H9 (cell line): ENCODE results near the gene TIMP1. TPM values are rescaled to one million over a fixed set of nuclear protein-coding genes. Genes with fewer than 3 reads are reported as not detected.

Experiments
- DNase-seq: peaks from one replicate; pipeline ENCODE4 v3.0.0-alpha.2; 2017
- H2AFZ ChIP-seq: one replicate; pipeline ENCODE4 v1.6.1; 2013; ENCODE audit warnings: mild to moderate bottlenecking, low read length, control low read depth, moderate library complexity
- H2AK5ac ChIP-seq: 2 replicates; pipeline ENCODE4 v1.6.1; 2013; ENCODE audit warnings: low read length, control low read depth, mixed read lengths; ENCODE audit not compliant: insufficient read length
- H2BK120ac ChIP-seq: one replicate; pipeline ENCODE4 v1.6.1; 2013; ENCODE audit warnings: low read depth, mild to moderate bottlenecking, low read length, control low read depth, inconsistent platforms; ENCODE audit not compliant: poor library complexity, severe bottlenecking
- H2BK12ac ChIP-seq: 2 replicates; pipeline ENCODE4 v1.6.1; 2013; ENCODE audit warnings: low read length, control low read depth, mixed read lengths, low read depth; ENCODE audit not compliant: insufficient read length
- H2BK15ac ChIP-seq: 2 replicates; pipeline ENCODE4 v1.6.1; 2013; ENCODE audit warnings: low read depth, low read length, control low read depth
- H2BK20ac ChIP-seq: one replicate; pipeline ENCODE4 v1.6.1; 2013; ENCODE audit warnings: low read depth, mild to moderate bottlenecking, low read length, control low read depth, inconsistent platforms; ENCODE audit not compliant: poor library complexity, severe bottlenecking
- H2BK5ac ChIP-seq: 2 replicates; pipeline ENCODE4 v1.6.1; 2013; ENCODE audit warnings: low read length, control low read depth, mixed read lengths; ENCODE audit not compliant: insufficient read length
- H3K14ac ChIP-seq: 2 replicates; pipeline ENCODE4 v1.6.1; 2013; ENCODE audit warnings: low read length, control low read depth; ENCODE audit not compliant: insufficient read depth
- H3K18ac ChIP-seq: 2 replicates; pipeline ENCODE4 v1.6.1; 2013; ENCODE audit warnings: low read depth, mild to moderate bottlenecking, mixed read lengths, low read length, control low read depth; ENCODE audit not compliant: insufficient read length
- H3K23ac ChIP-seq: 2 replicates; pipeline ENCODE4 v1.6.1; 2013; ENCODE audit warnings: low read length, control low read depth, mixed read lengths, low read depth; ENCODE audit not compliant: insufficient read length
- H3K23me2 ChIP-seq: 2 replicates; pipeline ENCODE4 v1.6.1; 2013; ENCODE audit warnings: low read depth, mild to moderate bottlenecking, mixed read lengths, low read length, control low read depth; ENCODE audit not compliant: insufficient read length, poor library complexity, severe bottlenecking
- H3K27ac ChIP-seq: 2 replicates; pipeline ENCODE4 v1.5.1; 2013; ENCODE audit warnings: low read length, control low read depth, mixed read lengths, low read depth; ENCODE audit not compliant: insufficient read length
- H3K27me3 ChIP-seq: 2 replicates; pipeline ENCODE4 v1.6.1; 2013; ENCODE audit warnings: low read length, control low read depth, inconsistent platforms; ENCODE audit not compliant: insufficient read depth
- H3K4ac ChIP-seq: 2 replicates; pipeline ENCODE4 v1.6.1; 2013; ENCODE audit warnings: low read depth, mild to moderate bottlenecking, control low read depth, inconsistent platforms, low read length, moderate library complexity
- H3K4me1 ChIP-seq: 2 replicates; pipeline ENCODE4 v1.6.1; 2013; ENCODE audit warnings: low read length, control low read depth, inconsistent platforms; ENCODE audit not compliant: insufficient read depth
- H3K4me2 ChIP-seq: 2 replicates; pipeline ENCODE4 v1.6.1; 2013; ENCODE audit warnings: low read length, control low read depth, mixed read lengths; ENCODE audit not compliant: insufficient read length, insufficient read depth
- H3K56ac ChIP-seq: 2 replicates; pipeline ENCODE4 v1.6.1; 2013; ENCODE audit warnings: low read depth, mild to moderate bottlenecking, mixed read lengths, low read length, control low read depth; ENCODE audit not compliant: insufficient read length
- H3K79me1 ChIP-seq: 2 replicates; pipeline ENCODE4 v1.6.1; 2013; ENCODE audit warnings: low read depth, mild to moderate bottlenecking, moderate library complexity, low read length, control low read depth, inconsistent platforms; ENCODE audit not compliant: insufficient read depth, poor library complexity, severe bottlenecking
- H3K79me2 ChIP-seq: 2 replicates; pipeline ENCODE4 v1.6.1; 2013; ENCODE audit warnings: low read length, control low read depth, inconsistent platforms; ENCODE audit not compliant: insufficient read depth
- H3K9ac ChIP-seq: 2 replicates; pipeline ENCODE4 v1.6.1; 2013; ENCODE audit warnings: low read length, control low read depth, mixed read lengths; ENCODE audit not compliant: insufficient read length; ENCODE audit errors: extremely low read depth
- H3K9me3 ChIP-seq: one replicate; pipeline ENCODE4 v1.6.1; 2013; ENCODE audit warnings: low read depth, low read length, inconsistent platforms; ENCODE audit not compliant: control insufficient read depth
- H3T11ph ChIP-seq: one replicate; pipeline ENCODE4 v1.6.1; 2013; ENCODE audit warnings: mild to moderate bottlenecking, low read length, control low read depth, inconsistent platforms
- H4K20me1 ChIP-seq: one replicate; pipeline ENCODE4 v1.6.1; 2013; ENCODE audit not compliant: control insufficient read depth, insufficient read length, insufficient read depth
- H4K5ac ChIP-seq: 2 replicates; pipeline ENCODE4 v1.6.1; 2013; ENCODE audit warnings: low read depth, mild to moderate bottlenecking, mixed read lengths, low read length, control low read depth; ENCODE audit not compliant: insufficient read length
- H4K8ac ChIP-seq: replicated peaks from 2 replicates; pipeline ENCODE4 v1.6.1; 2013; ENCODE audit warnings: low read length, control low read depth, mixed read lengths, low read depth; ENCODE audit not compliant: insufficient read length
- H4K91ac ChIP-seq: 2 replicates; pipeline ENCODE4 v1.6.1; 2013; ENCODE audit warnings: low read depth, mild to moderate bottlenecking, moderate library complexity, mixed read lengths, low read length, control low read depth; ENCODE audit not compliant: insufficient read length
- H3K27ac Mint-ChIP-seq, 3 experiments: 2 replicates in 2 of 3; 3 replicates in 1 of 3; pipeline ENCODE4 v1.8.0; 2020 to 2021; ENCODE audit warnings: mixed read lengths in 3 of 3, mild to moderate bottlenecking in 1 of 3, moderate library complexity in 1 of 3
- H3K27me3 Mint-ChIP-seq: 2 replicates; pipeline ENCODE4 v1.8.0; 2021; ENCODE audit warnings: low read depth, mild to moderate bottlenecking, moderate library complexity, mixed read lengths
- H3K36me3 Mint-ChIP-seq, 3 experiments: 2 replicates in 2 of 3; 3 replicates in 1 of 3; pipeline ENCODE4 v1.8.0; 2020 to 2021; ENCODE audit warnings: low read depth in 3 of 3, mixed read lengths in 3 of 3; ENCODE audit not compliant: insufficient read depth in 1 of 3
- H3K4me1 Mint-ChIP-seq, 2 experiments: 2 replicates each; pipeline ENCODE4 v1.8.0; 2020; ENCODE audit warnings: mixed read lengths in 2 of 2
- H3K4me3 Mint-ChIP-seq, 2 experiments: 2 replicates in 1 of 2; 3 replicates in 1 of 2; pipeline ENCODE4 v1.8.0; 2020 to 2021; ENCODE audit warnings: mild to moderate bottlenecking in 2 of 2, mixed read lengths in 2 of 2, moderate library complexity in 1 of 2
- H3K9me3 Mint-ChIP-seq, 2 experiments: 2 replicates in 1 of 2; 3 replicates in 1 of 2; pipeline ENCODE4 v1.8.0; 2020; ENCODE audit warnings: mild to moderate bottlenecking in 2 of 2, mixed read lengths in 2 of 2, moderate library complexity in 1 of 2
- CTCF ChIP-seq: fragments of 200-600 bp; sonication (generic); conservative IDR thresholded peaks from 3 replicates; pipeline ENCODE4 v1.8.0; 2021; ENCODE audit warnings: antibody characterized with exemption, mild to moderate bottlenecking
- WGBS: extraction: QIAGEN DNeasy Blood & Tissue Kit; methylation state at CpG from one replicate; pipeline ENCODE4 v1.1.7; 2013; ENCODE audit warnings: missing lambda C conversion rate, low lambda C conversion rate, mixed read lengths; ENCODE audit not compliant: insufficient read length; ENCODE audit errors: extremely low coverage; 5-methylcytosine and 5-hydroxymethylcytosine counted together
- total RNA-seq: library from RNA; stranded (reverse); gene quantifications from 2 replicates; pipeline ENCODE4 v1.2.1, GENCODE V29; 2021

The TIMP1 gene
- total RNA-seq, 1 experiment from 2014 or later = 65.1 TPM

- no peak overlapping the region for H4K8ac ChIP-seq
- H3K56ac ChIP-seq = no peak overlapping the region
- H4K5ac ChIP-seq = no peak overlapping the region
- no peaks in the 10 kb centered on the region for H3K79me1 ChIP-seq
- WGBS = no CpG with 5 or more reads among the region's 8 CpGs
- H3K79me2 ChIP-seq = no peaks in the 10 kb centered on the region
- Mint-ChIP-seq H3K27me3 (no peaks in the 10 kb centered on the region), H3K36me3 (peaks cover 34 to 56% (median 54%) of the 10 kb centered on the region in 3 experiments), H3K9me3 (peaks cover 70 to 85% of the 10 kb centered on the region in 2 experiments), H3K4me3 (no peak overlapping the region), H3K4me1 (peaks cover 10 to 17% of the 10 kb centered on the region in 2 experiments), H3K27ac (no peak overlapping the region)
- no peak overlapping the region for H2AK5ac ChIP-seq
- no peak for DNase-seq
- TF ChIP-seq CTCF = no peak
- H4K91ac ChIP-seq = no peak overlapping the region
- H3K18ac ChIP-seq = no peak overlapping the region
- no peaks in the 10 kb centered on the region for H3K4me1 ChIP-seq
- no peak overlapping the region for H2BK120ac ChIP-seq
- H2BK5ac ChIP-seq = no peak overlapping the region
- H2BK15ac ChIP-seq = no peak overlapping the region
- no peaks in the 10 kb centered on the region for H3K23me2 ChIP-seq
- no peaks in the 10 kb centered on the region for H4K20me1 ChIP-seq
- no peak overlapping the region for H3K4ac ChIP-seq
- H2AFZ ChIP-seq = no peak overlapping the region
- no peak overlapping the region for H3K9ac ChIP-seq
- no peak overlapping the region for H3K14ac ChIP-seq
- H3T11ph ChIP-seq = no peak overlapping the region
- no peak overlapping the region for H3K4me2 ChIP-seq
- no peak overlapping the region for H3K23ac ChIP-seq
- no peak overlapping the region for H2BK12ac ChIP-seq
- H2BK20ac ChIP-seq = no peak overlapping the region
- no peak overlapping the region for H3K27ac ChIP-seq
- H3K9me3 ChIP-seq = peaks cover 25% of the 10 kb centered on the region
- no peaks in the 10 kb centered on the region for H3K27me3 ChIP-seq
Observed at GRCh38 chrX:47563801-47564315, 18.4 kb upstream of the TIMP1 start.
